ENCODE results near the gene LIPI.
"Not testable (repeated sequence)": the region's sequence is repeated elsewhere in the genome, so short reads cannot be mapped to it uniquely, and the experiment has no call there.

LIPI gene

GRCh38 chr21:14072761-14073535 is 137.8 kb downstream of the LIPI start:
- no peaks in the 10 kb centered on the region for H3K27me3 Mint-ChIP-seq
- no peak overlapping the region for H3K4me3 Mint-ChIP-seq
- H3K36me3 Mint-ChIP-seq: no peaks in the 10 kb centered on the region
- H3K27ac Mint-ChIP-seq: no peak overlapping the region
- no peaks in the 10 kb centered on the region for H3K9me3 Mint-ChIP-seq (ENCODE audit: low read depth)
- no peaks in the 10 kb centered on the region for H3K4me1 Mint-ChIP-seq (ENCODE audit: low read depth)

- no peaks in the 10 kb centered on the region for H3K9me3 Mint-ChIP-seq (ENCODE audit: low read depth)
- H3K27ac Mint-ChIP-seq: no peak overlapping the region
- H3K36me3 Mint-ChIP-seq: no peaks in the 10 kb centered on the region
- H3K4me3 Mint-ChIP-seq: no peak overlapping the region
- H3K4me1 Mint-ChIP-seq (ENCODE audit: low read depth): no peaks in the 10 kb centered on the region
- no peaks in the 10 kb centered on the region for H3K27me3 Mint-ChIP-seq
These were observed 138.6 kb downstream of the LIPI start for GRCh38 chr21:14071902-14072734.

GRCh38 chr21:14070968-14071367 is 139.8 kb downstream of the LIPI start:
- H3K27ac Mint-ChIP-seq: no peak overlapping the region
- H3K36me3 Mint-ChIP-seq: no peaks in the 10 kb centered on the region
- H3K9me3 Mint-ChIP-seq (ENCODE audit: low read depth): no peaks in the 10 kb centered on the region
- H3K27me3 Mint-ChIP-seq: no peaks in the 10 kb centered on the region
- H3K4me1 Mint-ChIP-seq (ENCODE audit: low read depth): no peaks in the 10 kb centered on the region
- H3K4me3 Mint-ChIP-seq: no peak overlapping the region

- Mint-ChIP-seq H3K4me1 (ENCODE audit: low read depth) (no peaks in the 10 kb centered on the region), H3K27me3 (no peaks in the 10 kb centered on the region), H3K27ac (no peak overlapping the region), H3K9me3 (ENCODE audit: low read depth) (no peaks in the 10 kb centered on the region), H3K36me3 (no peaks in the 10 kb centered on the region), H3K4me3 (no peak overlapping the region)
These were observed 140.5 kb downstream of the LIPI start for GRCh38 chr21:14070049-14070893.

GRCh38 chr21:14064296-14064645 is 146.5 kb downstream of the LIPI start:
- no peaks in the 10 kb centered on the region for H3K9me3 Mint-ChIP-seq (ENCODE audit: low read depth)
- no peak overlapping the region for H3K27ac Mint-ChIP-seq
- H3K4me3 Mint-ChIP-seq: no peak overlapping the region
- no peaks in the 10 kb centered on the region for H3K36me3 Mint-ChIP-seq
- no peaks in the 10 kb centered on the region for H3K27me3 Mint-ChIP-seq
- H3K4me1 Mint-ChIP-seq (ENCODE audit: low read depth): no peaks in the 10 kb centered on the region

GRCh38 chr21:14063620-14064295 is 147.0 kb downstream of the LIPI start:
- H3K4me1 Mint-ChIP-seq (ENCODE audit: low read depth); H3K27ac Mint-ChIP-seq; H3K4me3 Mint-ChIP-seq; H3K9me3 Mint-ChIP-seq (ENCODE audit: low read depth); H3K36me3 Mint-ChIP-seq; H3K27me3 Mint-ChIP-seq: not testable (repeated sequence)

GRCh38 chr21:14062684-14063083 is 148.1 kb downstream of the LIPI start:
- H3K27ac Mint-ChIP-seq; H3K36me3 Mint-ChIP-seq; H3K9me3 Mint-ChIP-seq (ENCODE audit: low read depth); H3K4me1 Mint-ChIP-seq (ENCODE audit: low read depth); H3K27me3 Mint-ChIP-seq; H3K4me3 Mint-ChIP-seq: not testable (repeated sequence)

GRCh38 chr21:14061820-14062219 is 148.9 kb downstream of the LIPI start:
- not testable (repeated sequence) for H3K36me3 Mint-ChIP-seq; H3K27ac Mint-ChIP-seq; H3K4me3 Mint-ChIP-seq; H3K27me3 Mint-ChIP-seq; H3K9me3 Mint-ChIP-seq (ENCODE audit: low read depth); H3K4me1 Mint-ChIP-seq (ENCODE audit: low read depth)

GRCh38 chr21:14058995-14059627 is 151.6 kb downstream of the LIPI start:
- not testable (repeated sequence) for H3K4me1 Mint-ChIP-seq (ENCODE audit: low read depth); H3K4me3 Mint-ChIP-seq; H3K9me3 Mint-ChIP-seq (ENCODE audit: low read depth); H3K27ac Mint-ChIP-seq; H3K27me3 Mint-ChIP-seq; H3K36me3 Mint-ChIP-seq
